ENCODE measurements around the gene LEF1.

Gene LEF1

GRCh38 chr4:108146819-108147218 lies 21.9 kb downstream of the LEF1 start:
- no peak for DNase-seq

DNA sequence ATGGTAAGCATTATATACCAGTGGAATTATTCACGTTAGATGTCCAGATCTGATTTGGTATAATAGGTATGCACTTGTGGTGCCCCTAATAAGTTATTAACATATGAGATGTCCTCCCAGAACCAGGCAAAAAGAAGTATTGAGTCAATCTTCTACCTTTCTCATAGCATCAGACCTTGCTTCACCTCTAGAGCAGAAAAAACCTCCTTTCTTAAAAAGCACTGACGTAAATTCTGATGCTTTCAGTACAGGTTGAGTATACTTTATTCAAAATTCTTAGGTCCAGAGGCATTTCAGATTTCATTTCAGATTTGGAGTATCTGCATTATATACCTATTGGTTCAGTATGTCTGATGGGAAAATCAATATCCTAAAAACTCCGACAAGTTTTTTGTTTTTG lies 22.4 kb downstream of the LEF1 start:
- no peak for DNase-seq

- DNase-seq = no peak
Measured at GRCh38 chr4:108144451-108144850, 24.3 kb downstream of the LEF1 start.

DNA sequence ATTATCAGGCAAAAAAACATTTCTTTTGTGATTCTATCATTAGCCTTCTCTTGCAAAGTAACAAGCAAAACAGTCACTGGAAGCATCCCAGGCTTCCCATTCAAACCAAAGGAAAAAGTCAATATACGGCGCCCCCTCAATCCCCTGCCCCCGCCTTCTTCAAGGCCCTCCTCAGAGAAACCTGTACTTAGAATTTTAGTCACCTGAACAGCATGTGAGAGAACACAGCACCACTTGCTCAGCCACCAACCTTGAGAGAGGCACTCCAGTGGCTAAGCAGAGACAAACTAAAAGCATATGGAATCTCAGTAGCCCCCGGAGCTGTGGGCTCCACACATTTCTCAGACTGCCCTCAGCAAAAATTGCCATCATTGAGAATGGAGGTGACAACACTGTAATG lies 25.2 kb downstream of the LEF1 start:
- DNase-seq = no peak

DNA sequence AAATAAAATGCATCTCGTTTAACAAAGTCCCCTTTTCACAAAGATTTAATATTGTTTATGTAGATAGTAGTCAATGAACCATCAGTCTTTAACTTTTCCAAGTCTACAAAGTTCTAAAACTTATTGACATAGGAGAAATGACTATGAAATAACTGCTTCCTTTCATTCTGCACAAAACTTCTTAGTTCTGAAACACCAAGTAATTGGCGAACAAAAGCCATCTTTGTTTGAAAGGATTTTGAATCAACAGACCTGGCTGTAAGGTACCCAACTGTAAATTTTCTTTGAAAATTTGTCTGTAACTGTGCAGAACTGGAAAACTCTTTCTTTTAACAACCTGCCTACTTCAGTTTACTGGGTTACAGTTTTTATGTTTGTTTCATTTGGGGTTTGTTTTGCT lies 25.9 kb downstream of the LEF1 start:
- no peak for DNase-seq

DNA sequence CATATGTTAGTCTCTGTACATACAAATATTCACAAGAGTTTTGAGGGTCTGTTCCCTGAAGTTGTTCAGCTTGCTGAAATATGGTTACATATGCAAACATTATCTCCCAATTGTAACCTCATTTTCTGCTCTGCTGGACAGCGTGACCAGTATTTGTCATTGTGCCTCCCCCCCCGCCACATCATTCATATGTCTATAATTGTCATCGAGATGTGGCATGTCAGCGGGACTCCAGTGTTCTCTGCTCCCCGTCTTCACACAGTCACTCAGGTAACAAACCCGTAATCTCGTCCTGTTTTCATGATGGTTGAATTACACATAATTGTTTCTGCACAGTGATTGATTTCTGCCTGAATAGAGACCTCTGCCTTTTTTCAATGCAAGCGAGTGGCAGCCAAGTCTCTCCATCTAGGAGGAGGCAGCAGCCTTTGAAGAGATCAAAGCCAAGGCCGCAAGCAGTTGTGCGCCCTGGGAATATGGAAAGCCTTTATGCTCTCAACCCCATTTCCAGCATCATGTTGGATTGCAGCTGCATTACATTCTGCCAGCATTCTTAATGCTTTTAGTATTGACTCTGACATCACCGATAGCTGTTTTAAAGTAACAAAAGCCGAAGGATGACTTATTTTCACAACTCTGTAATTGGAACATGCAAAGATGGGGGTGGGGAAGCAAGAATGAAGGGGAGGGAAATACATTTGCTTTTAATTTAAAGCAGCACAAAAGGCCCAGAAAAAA lies 27.4 kb downstream of the LEF1 start:
- no peak for DNase-seq

DNA sequence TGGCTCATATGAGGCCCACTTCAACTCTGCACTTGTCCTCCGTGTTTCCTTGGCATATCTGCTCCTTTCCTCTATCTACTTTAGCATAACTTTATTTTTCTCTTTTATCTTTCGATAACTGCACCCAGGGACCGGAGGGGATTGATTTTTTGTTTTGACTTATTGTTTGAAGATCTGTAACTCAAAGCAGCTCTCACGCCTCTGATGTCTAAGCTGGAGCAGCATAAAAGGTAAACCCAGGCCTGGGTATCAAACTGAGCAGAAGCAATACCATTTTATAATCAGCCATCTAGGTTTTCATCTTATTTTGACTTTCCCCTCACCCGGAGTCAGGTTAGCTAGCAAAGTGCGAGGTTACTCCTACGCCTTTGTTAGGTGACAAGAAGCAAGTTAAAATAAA lies 28.4 kb downstream of the LEF1 start:
- no peak for DNase-seq

GRCh38 chr4:108139089-108139488 lies 29.6 kb downstream of the LEF1 start:
- no peak for DNase-seq

GRCh38 chr4:108135549-108136209 lies 33.1 kb downstream of the LEF1 start:
- no peak for DNase-seq

DNA sequence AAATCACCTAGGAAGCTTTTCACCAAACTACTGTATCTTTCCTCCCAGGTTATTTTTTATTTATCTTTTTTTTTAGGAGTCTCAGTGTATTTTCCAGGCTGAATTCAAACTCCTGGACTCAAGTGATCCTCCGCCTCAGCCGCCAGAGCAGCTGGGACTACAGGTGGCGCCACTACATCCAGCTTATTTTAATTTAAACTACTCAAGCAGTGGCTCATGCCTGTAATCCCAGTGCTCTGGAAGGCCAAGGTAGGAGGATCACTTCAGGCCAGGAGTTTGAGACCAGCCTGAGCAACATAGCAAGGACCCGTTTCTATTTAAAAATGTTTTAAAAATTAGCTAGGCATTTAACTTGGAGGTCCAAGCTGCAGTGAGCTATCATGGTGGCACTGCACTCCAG lies 37.8 kb downstream of the LEF1 start:
- no peak for DNase-seq

GRCh38 chr4:108129196-108129595 lies 39.5 kb downstream of the LEF1 start:
- DNase-seq = no peak

DNA sequence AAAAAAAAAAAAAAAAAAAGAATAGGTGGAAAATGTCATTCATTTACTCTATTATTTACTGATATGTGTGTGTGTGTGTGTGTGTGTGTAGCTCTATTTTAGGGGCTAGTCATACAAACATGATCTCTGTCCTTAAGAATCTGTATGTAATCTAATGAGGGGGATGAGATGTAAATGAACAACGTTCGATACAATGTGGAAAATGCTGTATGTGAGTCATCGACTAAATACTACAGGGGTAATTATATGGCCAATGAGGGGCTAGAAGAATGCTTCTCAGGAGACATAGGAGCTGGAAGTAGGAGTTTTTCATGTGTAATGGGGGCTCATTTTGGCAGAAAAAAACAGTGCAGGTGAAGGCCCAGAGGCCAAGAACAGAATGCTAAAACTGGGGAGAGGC lies 41.9 kb downstream of the LEF1 start:
- DNase-seq = no peak

- DNase-seq = no peak
Measured at GRCh38 chr4:108120789-108121188, 47.9 kb downstream of the LEF1 start.

DNA sequence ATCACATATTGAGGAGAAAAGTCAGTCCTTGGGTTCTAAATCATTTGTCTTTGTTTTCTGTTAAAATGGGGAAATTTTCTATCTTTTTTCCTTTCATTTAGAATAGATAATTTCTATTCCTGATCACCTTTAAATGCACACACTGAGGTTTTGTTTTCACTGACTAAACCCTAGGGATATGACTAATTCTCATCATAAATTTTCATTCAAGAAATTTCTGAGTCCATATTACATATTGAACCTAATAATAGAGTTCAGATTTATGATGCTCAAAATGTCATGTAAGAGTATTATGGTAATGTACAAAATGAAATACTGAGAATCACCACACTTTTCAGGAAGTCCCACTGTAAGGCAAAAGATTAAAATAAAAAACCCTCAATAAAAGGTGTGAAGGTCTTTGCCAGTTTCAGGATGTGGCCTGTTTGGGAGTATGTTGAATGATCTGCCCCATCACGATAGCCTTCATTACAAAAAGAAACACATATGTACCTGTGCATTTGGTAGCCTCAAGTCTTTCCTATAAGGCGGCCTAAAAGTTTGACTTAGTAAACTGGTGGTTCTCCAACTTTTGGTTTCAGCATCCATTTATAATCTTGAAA lies 49.4 kb downstream of the LEF1 start:
- no peak for DNase-seq

DNA sequence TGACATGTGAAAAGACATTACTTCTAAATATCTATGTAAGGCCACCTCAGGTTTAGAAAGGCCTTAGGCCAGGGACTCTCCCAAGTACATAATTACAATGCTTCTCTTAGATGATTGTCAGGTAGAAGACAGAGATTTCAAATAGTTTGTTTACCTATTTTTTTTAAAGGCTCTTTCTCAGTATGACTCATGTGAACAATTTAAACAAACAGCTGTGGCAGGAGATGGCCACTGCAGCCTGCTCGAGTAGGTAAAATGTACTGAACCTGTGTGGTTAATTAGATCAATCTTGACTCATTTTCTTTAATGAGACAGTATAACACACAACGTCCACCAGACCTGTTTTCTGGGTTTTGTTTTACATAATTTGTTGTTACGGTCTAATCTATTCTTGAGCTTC lies 50.2 kb downstream of the LEF1 start:
- peak in 1 of 2 experiments; percentile 14 for DNase-seq

DNA sequence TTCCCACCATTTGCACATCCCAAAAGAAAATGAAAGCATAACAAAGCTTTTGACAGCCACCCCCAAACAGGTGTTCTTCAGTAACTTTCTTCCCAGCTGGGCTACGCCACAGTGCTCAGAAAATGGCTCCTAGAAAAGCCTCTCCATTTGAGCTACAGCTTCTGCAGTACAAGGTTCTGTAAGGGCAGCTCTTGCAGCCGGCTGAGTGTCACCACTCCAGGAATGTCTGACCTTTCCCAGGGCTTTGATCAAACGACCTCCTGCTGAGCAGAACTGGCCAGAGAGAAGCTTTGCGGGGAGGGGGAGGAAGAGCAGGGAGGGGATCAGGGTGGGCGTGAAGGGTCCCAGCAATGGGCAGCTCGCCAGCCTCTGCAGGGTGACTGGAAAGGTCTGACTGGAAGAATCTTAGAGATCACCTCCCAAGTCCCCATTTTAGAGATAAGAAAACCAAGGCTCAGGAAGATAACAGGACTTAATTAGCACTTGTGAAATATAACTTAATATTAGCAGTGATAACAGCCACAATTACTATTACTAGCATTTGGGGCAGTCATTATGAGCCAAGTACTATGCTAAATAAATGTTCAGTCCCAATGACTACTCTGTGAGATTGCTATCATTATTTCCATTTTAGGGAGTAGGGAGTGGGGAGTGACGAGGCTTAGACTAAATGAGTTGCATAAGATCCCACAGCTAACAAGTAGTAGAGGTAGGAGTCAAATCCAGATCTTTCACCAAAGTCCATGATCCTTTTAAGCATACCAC lies 51.1 kb downstream of the LEF1 start:
- DNase-seq = no peak

GRCh38 chr4:108116423-108117168 lies 52.1 kb downstream of the LEF1 start:
- no peak for DNase-seq

- no peak for DNase-seq
Measured at GRCh38 chr4:108115168-108115526, 53.6 kb downstream of the LEF1 start.

GRCh38 chr4:108114503-108114902 lies 54.2 kb downstream of the LEF1 start:
- peak in 1 of 2 experiments; percentile 15 for DNase-seq

GRCh38 chr4:108113229-108113628 lies 55.5 kb downstream of the LEF1 start:
- no peak for DNase-seq

DNA sequence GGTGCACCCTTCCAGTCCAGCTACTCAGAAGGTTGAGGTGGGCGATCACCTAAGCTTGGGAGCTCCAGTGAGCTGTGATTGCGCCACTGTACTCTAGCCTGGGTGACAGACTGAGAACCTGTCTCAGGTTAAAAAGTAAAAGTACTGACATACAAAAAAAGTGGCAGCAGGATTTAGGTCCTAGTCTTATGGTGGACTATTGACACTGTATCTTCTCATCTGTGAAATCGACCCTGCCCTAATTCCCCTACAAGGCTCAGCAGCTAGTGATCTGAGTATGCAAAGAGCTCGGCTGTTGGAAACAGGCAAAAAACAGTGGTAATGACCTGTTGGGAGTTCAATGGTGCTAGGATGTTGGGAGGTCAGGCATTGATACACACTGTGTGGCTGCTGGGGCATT lies 57.0 kb downstream of the LEF1 start:
- DNase-seq = no peak

GRCh38 chr4:108110450-108110849 lies 58.3 kb downstream of the LEF1 start:
- DNase-seq = no peak

GRCh38 chr4:108109997-108110416 lies 58.7 kb downstream of the LEF1 start:
- DNase-seq = no peak
